Activated CD8-positive, alpha-beta memory T cell treated with anti-CD3 and anti-CD28 coated beads, Interleukin-2, amount 50 U/mL, for 48 hours (primary cell): ENCODE results near the gene FUT1.
A peak's percentile ranks its signal among the peaks of the same experiment; 100 is the strongest.
"Not testable (repeated sequence)": the region's sequence is repeated elsewhere in the genome, so short reads cannot be mapped to it uniquely, and the experiment has no call there.

ENCODE experiments used
- DNase-seq: peaks from one replicate; pipeline ENCODE4 v3.0.0-alpha.2; 2020

The FUT1 gene

DNA sequence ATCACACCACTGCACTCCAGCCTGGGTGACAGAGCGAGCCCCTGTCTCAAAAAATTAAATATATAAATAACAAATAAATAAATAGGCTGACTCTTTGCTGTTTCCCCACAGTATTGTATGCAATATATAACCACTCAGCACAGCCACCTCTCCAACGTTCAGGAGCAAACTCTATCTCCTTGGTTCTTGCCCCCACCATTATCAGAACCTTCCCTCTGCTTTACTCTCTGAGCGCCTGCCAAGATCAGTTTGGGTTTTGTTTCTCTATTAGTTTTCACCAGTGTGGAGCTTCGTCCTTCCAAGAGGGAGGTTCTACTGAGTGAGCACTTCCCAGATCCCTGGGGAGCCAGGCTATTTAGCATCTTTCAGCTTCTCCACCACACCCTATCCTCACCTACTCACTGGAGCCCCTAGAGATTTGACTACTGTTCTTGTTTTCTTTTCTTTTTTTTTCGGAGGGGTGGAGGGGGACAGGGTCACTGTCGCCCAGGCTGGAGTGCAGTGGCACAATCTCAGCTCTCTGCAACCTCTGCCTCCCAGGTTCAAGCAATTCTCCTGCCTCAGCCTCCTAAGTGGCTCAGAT is 15.8 kb upstream of the FUT1 start:
- DNase-seq, result not testable (repeated sequence)

DNA sequence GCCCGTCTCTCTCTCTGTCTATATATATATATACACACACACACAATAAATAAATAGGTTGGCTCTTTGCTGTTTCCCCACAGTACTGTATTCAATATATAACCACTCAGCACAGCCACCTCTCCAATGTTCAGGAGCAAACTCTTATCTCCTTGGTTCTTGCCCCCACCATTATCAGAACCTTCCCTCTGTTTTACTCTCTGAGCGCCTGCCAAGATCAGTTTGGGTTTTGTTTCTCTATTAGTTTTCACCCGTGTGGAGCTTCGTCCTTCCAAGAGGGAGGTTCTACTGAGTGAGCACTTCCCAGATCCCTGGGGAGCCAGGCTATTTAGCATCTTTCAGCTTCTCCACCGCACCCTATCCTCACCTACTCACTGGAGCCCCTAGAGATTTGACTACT is 13.4 kb upstream of the FUT1 start:
- DNase-seq, result not testable (repeated sequence)

DNA sequence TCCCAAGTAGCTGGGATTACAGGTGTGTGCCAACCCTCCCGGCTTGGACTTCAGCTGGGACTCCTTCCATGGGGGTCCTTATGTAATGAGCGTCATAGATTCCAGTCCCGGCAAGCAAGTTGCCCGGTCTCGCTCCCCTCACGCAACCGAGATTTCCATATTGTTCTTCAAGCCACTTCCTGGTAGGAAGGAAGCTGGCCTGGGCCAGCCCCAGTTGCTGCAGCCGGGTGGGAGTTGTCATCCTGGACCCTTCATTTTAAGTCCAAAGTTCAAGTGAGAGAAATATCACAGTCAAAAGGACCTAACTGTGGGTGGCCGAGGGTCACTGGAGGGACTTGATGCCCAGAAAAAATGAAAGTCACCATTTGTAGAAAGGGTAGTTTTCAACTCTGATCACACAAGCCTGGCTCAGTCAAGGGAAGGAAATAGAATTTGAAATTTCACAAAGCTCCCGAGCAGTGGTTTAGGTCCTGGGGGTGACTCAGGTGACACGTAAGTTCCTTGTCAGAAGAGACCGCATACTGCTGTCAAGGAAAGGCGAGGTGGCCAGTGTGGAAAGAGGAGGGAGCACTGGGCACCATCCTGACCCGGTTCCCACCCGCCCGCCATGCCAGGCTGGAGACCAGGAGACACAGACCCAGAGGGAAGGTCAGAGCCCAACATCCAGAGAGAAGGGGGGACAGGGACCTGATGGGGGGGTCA is 8.2 kb upstream of the FUT1 start:
- no peak for DNase-seq

DNA sequence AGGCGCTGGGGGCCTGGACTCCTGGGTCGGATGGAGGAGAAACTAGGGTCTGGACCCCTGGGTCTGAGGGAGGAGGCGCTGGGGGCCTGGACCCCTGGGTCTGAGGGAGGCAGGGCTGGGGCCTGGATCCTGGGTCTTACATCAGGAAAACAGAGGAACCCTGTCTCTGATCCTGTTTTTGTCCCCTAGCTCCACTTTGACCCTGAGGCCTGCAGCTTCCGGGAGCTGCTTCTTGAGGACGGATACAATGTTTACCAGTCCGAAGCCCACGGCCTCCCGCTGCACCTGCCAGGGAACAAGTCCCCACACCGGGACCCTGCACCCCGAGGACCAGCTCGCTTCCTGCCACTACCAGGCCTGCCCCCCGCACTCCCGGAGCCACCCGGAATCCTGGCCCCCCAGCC is 5.3 kb upstream of the FUT1 start:
- DNase-seq, result no peak

DNA sequence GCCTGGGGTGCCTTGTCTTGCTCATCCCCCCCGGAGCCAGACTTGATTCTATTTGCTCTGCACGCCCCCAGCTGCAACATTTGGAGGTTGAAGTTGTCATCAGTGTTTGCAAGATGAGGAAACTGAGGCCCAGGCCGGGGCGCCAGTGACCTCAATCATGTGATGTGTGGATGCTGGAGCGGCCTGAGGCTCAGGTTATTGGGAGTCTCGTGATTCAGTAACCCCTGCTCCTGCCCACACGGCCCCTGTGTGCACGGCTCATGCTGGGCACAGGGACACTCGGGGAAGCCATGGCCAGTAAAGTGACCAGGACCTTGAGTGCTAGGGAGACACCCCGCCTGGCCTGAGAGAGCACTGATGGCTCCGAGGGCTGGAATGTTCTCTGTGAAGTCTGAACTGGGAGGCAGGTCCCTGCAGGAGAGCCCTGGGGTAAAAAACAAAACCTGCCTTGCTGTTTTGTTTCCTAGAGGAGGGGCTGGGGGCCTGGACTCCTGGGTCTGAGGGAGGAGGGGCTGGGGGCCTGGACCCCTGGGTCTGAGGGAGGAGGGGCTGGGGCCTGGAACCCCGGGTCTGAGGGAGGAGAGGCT is 4.7 kb upstream of the FUT1 start:
- DNase-seq, result no peak

DNA sequence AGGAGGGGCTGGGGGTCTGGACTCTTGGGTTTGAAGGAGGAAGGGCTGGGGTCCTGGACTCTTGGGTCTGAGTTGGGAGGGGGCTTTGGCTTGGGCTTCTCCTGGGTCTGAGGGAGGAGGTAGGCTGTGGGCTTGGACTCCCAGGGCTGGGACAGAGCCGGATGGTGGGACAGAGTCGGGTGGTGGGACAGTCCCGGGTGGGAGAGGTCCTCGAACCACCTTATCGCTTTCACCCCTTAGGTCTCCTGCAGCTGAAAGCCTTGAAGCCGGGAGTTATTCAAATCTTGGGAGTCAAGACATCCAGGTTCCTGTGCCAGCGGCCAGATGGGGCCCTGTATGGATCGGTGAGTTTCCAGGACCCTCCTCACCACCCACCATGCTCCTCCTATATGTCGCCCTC is 4.2 kb upstream of the FUT1 start:
- no peak for DNase-seq

DNA sequence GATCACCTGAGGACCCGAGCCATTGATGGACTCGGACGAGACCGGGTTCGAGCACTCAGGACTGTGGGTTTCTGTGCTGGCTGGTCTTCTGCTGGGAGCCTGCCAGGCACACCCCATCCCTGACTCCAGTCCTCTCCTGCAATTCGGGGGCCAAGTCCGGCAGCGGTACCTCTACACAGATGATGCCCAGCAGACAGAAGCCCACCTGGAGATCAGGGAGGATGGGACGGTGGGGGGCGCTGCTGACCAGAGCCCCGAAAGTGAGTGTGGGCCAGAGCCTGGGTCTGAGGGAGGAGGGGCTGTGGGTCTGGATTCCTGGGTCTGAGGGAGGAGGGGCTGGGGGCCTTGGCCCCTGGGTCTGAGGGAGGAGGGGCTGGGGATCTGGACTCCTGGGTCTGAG is 3.8 kb upstream of the FUT1 start:
- DNase-seq, result no peak

DNA sequence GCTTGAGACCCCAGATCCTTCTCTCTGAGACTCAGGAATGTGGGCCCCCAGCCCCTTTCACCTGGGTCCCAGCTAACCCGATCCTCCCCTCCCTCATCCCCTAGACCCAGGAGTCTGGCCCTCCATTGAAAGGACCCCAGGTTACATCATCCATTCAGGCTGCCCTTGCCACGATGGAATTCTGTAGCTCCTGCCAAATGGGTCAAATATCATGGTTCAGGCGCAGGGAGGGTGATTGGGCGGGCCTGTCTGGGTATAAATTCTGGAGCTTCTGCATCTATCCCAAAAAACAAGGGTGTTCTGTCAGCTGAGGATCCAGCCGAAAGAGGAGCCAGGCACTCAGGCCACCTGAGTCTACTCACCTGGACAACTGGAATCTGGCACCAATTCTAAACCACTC is 3.3 kb upstream of the FUT1 start:
- DNase-seq, result no peak

DNA sequence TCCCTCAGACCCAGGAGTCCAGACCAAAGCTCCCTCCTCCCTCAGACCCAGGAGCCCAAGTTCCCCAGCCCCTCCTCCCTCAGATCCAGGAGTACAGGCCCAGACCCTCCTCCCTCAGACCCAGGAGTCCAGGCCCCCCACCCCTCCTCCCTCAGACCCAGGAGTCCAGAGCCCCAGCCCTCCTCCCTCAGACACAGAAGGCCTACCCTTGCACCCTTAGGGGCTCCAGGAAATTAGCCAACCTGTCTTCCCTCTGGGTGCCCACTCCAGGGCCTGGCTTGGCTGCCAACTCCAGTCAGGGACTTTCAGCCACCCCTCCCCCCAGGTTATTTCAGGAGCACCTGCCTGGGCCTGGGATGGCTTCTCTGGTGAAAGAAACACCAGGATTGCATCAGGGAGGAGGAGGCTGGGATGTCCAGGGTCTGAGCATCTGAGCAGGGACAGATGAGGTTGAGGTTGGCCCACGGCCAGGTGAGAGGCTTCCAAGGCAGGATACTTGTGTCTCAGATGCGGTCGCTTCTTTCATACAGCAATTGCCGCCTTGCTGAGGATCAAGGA is 2.7 kb upstream of the FUT1 start, which contains the start of gene FGF21:
Gene FGF21, plus strand, starts transcription at position 441 of the 558 bp plus-strand sequence. CDS start 713 bp downstream, outside the sequence.
- no peak for DNase-seq

DNA sequence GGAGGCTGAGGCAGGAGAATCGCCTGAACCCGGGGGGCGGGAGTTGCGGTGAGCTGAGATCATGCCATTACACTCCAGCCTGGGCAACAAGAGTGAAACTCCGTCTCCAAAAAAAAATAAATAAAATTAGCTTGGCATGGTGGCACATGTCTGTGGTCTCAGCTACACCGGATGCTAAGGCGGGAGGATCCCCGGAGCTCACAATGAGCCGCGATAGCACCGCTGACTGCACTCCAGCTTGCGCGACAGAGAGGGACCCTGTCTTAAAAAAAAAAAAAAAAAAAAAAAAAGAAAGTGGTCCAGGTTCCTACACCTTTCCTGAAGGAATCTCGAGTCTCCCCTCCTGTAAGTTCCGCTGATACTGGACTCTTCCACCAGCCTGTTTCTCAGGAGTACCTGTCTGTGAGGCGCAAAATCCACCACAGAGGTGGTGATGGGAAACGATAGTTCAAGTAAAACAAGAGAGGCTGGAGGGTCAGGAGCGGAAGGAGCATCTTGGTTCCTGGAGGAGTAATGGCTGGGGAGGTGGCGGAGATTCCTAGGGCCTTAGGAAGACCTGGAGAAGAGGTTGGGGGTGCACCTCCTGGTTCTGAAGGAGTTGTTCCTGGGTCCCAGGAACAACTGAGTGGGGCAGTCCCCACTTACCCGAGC is 471 bp downstream of the FUT1 start:
- no peak for DNase-seq

DNA sequence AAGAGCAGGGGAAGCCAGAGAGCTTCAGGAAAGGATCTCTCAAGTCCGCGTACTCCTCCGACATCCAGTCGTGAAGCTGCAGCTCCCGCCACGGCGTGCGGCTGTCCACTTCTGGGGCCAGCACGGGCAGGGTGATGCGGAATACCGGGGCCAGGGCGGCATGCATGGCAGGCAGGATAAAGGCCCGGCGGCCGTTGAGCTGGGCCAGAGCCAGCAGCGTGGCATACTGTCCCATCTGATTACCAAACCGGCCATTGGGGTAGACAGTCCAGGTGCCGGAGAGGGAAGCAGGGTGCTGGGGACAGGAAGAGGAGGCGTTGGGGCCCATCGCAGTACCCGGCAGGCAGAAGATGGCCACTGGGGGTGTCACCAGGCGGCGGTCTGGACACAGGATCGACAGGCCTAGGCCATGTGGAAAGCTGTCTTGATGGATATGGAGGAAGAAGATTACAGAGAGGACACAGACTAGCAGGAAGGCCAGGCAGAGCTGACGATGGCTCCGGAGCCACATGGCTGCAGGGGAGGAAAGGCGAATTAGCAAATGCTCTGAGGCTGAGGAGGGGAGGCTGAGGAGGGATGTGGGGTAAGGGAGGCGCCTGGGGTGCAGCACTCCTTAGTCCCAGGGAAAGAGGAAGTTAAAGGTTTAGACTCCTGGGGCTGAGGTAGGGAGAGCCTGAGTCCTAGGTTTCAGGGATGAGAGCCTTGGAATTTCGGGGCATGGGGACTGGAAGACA is 1.5 kb downstream of the FUT1 start:
- DNase-seq, result no peak

DNA sequence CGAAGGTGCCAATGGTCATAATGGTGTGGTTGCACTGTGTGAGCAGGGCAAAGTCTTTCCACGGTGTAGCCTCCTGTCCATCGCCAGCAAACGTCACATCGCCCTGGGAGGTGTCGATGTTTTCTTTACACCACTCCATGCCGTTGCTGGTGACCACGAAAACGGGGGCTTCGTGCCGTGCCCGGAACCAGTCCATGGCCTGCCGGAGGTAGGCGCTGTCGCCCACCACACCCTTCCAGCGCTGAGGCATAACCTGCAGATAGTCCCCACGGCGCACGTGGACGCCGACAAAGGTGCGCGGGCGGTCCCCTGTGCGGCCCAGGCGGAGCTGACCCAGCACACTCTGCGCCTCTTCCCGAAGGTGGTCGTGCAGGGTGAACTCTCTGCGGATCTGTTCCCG is 2.1 kb downstream of the FUT1 start:
- no peak for DNase-seq

DNA sequence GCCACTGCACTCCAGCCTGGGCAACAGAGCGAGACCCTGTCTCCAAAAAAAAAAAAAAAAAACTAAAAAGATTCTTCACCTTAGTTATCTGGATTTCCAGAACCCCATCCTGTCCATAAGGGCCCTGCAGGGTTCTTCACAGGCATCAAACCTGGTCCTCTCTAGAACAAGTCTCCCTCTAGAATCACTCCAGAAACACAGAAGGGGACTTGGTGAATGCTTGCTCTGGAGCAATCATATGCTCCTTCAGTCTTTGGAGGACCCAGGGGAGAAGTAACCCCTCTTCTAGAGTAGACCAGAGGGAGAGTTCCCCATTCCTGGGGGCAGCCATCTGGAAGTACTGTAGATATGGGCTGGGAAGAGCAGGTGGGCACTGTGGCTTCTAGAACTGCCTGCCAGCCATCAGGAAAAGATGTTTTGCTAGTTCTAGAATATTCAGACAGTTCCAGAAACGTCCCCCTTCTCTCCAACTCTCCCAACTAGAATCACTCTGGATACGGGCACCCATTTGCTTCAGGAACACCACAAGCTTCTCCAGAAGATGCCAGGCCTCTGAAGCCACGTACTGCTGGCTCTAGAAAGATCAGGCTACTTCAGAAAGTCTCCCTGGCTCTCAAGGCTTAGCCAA is 2.8 kb downstream of the FUT1 start:
- DNase-seq, result no peak

DNA sequence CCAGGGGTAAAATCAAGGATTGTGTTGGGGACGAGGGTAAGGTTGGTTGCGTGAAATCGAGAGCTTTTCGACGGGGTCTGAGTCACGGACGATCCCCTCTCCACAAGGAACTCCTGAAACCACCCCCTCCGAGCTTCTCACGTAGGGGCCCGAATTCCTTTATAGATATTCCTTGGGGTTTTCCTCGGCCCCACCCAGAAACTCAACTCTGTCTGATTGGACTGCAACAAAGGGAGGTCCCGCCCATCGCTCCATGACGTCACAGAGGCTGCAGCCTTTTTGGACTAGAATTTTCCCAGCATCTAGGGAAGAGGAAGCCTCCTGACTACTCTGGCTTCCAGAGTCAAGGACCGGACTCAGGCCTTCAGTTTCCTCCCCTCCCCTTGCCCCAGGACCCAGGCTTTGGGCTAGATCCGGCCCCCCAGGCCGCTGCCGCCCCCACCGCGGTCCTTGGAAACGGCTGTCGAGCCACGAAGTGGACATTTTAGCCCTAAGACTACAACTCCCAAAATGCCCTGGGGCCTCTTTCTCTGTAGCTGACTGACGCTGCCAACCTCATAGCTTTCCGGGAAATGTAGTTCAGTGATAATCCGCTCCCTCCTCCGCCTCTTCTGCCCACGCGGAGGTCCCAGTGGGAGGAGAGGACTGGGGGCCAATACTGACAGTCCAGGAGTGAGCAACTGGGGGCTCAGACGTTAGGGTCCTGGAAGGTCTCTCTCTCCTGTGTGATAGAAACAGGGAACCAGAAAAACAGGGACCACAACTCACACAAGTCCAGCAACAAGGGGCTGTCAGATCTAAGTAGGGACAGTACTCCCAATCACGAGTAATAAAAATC is 5.5 kb downstream of the FUT1 start, which contains the start of gene IZUMO1:
Gene IZUMO1, minus strand, starts transcription at position 172 of the 838 bp plus-strand sequence. CDS start 1,050 bp downstream, outside the sequence.
- peak; percentile 74 for DNase-seq

DNA sequence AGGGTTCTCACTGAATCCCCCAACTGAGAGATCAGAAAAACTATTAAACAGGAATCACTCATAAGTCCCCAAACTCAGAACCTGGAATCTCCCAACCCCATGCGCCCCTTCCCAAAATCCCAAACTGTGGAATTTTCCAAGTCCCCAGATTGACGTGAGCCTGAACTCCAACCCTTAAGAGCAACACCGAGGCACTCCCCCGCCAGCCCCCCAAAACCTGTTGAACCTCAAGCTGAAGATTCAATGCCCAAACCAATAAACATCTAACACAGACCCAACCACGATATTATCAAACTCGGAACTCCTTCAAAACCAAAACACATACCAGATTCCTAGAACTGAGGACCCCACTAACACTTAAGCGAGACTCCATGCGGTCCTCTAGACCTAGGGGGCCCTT is 6.3 kb downstream of the FUT1 start:
- DNase-seq, result no peak

DNA sequence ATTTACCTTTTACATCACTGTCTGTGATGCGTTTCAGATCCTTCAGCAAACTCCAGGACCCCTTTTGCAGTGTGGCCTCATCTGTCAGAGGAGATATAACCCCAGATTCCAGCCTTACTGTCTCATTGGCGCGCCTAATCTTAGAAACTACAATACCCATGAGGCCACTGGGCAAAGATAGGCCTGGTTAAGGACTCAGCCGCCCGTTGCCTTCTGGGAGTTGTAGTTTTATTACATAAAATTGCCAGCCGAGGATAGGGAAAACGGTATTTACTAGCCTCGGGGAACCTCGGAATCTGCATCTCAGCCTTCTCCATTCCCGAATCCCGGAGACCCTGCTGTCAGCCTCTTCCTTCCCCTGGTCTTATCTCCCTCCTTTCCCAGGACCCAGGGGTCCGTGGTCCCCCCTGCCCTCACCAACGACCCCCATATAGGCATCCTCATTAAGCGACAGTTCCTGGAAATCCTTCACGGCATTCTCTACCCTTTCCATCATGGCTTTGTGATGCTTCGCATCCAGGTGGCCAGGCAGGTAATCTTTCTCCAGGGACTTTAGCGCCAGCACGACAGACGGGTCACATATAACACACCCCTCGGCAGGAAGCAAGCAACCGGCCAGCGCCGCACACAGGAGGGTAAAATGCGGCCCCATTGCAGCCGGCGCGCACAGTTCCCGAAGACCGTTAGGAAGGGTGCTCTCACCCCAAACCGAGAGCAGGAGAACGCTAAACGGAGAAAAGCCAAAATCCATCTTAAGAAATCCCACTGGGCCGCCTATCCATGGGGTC is 7.0 kb downstream of the FUT1 start:
- DNase-seq, result no peak

DNA sequence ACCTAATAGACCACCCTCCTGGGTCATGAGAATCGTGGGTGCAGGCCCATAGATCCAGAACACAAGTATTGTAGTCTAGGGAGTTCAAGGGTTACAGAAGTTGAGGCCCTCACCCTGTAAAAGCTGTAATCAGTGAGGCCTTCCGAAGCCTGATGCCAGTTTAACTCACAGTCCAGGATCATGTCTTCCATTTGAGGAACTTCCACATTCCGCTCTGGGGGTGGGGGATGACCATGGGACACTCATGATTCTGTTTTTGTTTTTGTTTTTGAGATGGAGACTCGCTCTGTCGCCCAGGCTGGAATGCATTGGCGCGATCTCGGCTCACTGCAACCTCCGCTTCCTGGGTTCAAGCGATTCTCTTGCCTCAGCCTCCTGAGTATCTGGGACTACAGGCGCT is 10.3 kb downstream of the FUT1 start:
- DNase-seq, result no peak

DNA sequence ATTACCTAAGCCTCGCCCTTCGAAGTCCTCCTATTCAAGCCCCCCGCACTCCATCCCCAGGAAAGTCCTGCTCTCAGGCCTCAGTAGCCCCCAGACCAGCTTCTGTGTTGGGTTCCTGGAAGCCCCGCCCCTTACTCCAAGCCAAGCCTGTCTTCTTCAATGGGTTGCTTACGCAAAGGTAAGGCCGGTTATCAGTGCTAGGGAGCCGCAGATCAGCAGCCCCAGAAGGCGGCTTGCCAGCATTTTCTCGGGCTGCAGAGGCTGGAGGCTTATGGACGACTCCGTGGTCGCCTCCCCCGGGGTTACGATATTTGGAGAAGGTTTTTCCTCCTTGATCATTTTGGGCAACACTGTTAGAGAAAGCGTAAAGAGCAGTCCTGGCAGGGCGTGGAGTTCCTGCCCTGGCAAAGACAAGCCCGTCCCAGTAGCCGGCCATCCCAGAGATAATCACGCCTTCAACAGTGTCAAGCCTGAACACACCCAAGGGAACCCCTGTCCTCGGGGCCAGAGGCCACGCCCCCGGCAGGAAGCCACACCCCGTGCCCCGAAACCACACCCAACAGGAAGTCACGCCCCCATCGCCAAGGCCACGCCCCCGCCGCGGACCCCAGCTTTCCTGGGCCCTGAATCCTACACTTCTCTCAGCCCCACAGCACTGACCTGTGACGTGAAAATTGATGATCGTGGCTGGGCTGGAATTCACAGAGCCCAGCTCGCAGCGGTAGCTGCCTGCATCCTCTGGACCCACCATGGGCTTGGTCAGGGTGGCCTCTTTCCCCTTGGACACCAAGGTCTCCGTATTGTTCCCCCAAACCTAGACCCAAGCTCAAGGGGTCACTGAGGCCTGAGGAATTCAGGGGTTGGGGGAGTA is 11.1 kb downstream of the FUT1 start:
- DNase-seq, result peak; percentile 85
